GM12891 (cell line): ENCODE data around the gene C16orf89.

ENCODE experiments used
- PAX5 ChIP-seq: IDR thresholded peaks from 2 replicates; pipeline ENCODE4 v1.6.1; 2011; ENCODE audit warnings: low read length, moderate library complexity, mild to moderate bottlenecking; ENCODE audit not compliant: insufficient read depth, severe bottlenecking
- POLR2A ChIP-seq: IDR thresholded peaks from 2 replicates; pipeline ENCODE4 v1.6.1; 2011; ENCODE audit warnings: low read depth, low read length, control low read depth
- POLR2AphosphoS5 ChIP-seq: IDR thresholded peaks from 2 replicates; pipeline ENCODE4 v1.6.1; 2011; ENCODE audit warnings: low read depth, low read length, control low read depth
- POU2F2 ChIP-seq: IDR thresholded peaks from 2 replicates; pipeline ENCODE4 v1.6.1; 2011; ENCODE audit warnings: low read depth, mild to moderate bottlenecking, control low read depth, low read length, moderate library complexity
- SPI1 ChIP-seq: IDR thresholded peaks from 2 replicates; pipeline ENCODE4 v1.6.1; 2011; ENCODE audit warnings: low read depth, low read length, control low read depth
- TAF1 ChIP-seq: IDR thresholded peaks from 2 replicates; pipeline ENCODE4 v1.6.1; 2011; ENCODE audit warnings: low read depth, low read length, control low read depth

DNA sequence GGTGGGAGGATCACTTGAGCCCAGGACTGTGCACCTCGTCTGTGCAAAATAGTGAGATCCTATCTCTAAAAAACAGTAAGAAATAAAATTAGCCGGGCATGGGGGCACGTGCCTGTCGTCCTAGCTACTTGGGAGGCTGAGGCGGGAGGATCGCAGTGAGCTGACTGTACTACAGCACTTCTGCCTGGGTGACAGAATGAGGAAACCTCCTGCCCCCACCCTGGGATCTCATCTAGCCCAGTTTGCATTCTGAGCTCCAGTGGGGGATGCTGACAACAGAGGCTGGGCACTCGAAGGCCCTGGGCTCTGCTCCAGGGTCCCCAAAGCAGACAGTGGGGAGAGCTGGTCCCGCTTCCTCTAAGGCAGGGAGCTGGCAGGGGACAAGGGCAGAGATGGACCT lies 39.1 kb downstream of the C16orf89 start:
- TF ChIP-seq POLR2AphosphoS5, result no peak
- TF ChIP-seq POLR2A, result no peak
- no peak for TF ChIP-seq TAF1
- TF ChIP-seq POU2F2, result no peak
- TF ChIP-seq PAX5, result no peak
- no peak for TF ChIP-seq SPI1
